LNCaP clone FGC (cell line): Measurements from ENCODE around the gene XRCC4.

Experiments used
- DNase-seq: peaks from one replicate; pipeline ENCODE4 v3.0.0-alpha.2; 2011; ENCODE audit warnings: low read depth
- H3K4me3 ChIP-seq: 2 replicates; pipeline ENCODE4 v1.5.1; 2011; ENCODE audit warnings: mild to moderate bottlenecking, low read depth, low read length, control low read depth
- CTCF ChIP-seq: IDR thresholded peaks from 2 replicates; pipeline ENCODE4 v1.5.1; 2012; ENCODE audit warnings: mild to moderate bottlenecking; ENCODE audit not compliant: control insufficient read depth, insufficient read depth; ENCODE audit errors: extremely low read depth

Gene XRCC4

GRCh38 chr5:83400701-83401100, 323.4 kb downstream of the XRCC4 start:
- no peak for DNase-seq
- no peak overlapping the region for H3K4me3 ChIP-seq
- no peak for TF ChIP-seq CTCF

GRCh38 chr5:83401122-83401731, 323.9 kb downstream of the XRCC4 start:
- DNase-seq, result no peak
- no peak for TF ChIP-seq CTCF
- H3K4me3 ChIP-seq, result no peak overlapping the region

- H3K4me3 ChIP-seq, result no peak overlapping the region
- no peak for DNase-seq
- no peak for TF ChIP-seq CTCF
These were observed 324.4 kb downstream of the XRCC4 start for GRCh38 chr5:83401775-83402174.
